HG02852 (cell line): Measurements from ENCODE around the gene CHD5.

Source experiments
- ATAC-seq: cut with Tn5 transposase; IDR thresholded peaks from one replicate; pipeline ENCODE4 v1.9.1; 2021; ENCODE audit warnings: mild to moderate bottlenecking, moderate library complexity; ENCODE audit not compliant: unreplicated experiment

CHD5 gene

GRCh38 chr1:6202256-6202655 lies 22.1 kb upstream of the CHD5 start:
- no peak for ATAC-seq

GRCh38 chr1:6200188-6200809 lies 20.2 kb upstream of the CHD5 start:
- ATAC-seq = no peak

- ATAC-seq = peak; percentile 96
Observed at GRCh38 chr1:6199298-6200187, 19.4 kb upstream of the CHD5 start, which contains the start of gene RPL22. RPL22 (minus strand) TSS chr1:6199595; CDS start chr1:6199573, 22 bp downstream.

- peak; percentile 23 for ATAC-seq
Observed at GRCh38 chr1:6198646-6199297, 18.7 kb upstream of the CHD5 start.

GRCh38 chr1:6197746-6198427 lies 17.8 kb upstream of the CHD5 start:
- ATAC-seq = no peak

GRCh38 chr1:6191968-6192367 lies 11.8 kb upstream of the CHD5 start:
- ATAC-seq = no peak

GRCh38 chr1:6188466-6188865 lies 8.3 kb upstream of the CHD5 start:
- ATAC-seq = no peak

- no peak for ATAC-seq
Observed at GRCh38 chr1:6185635-6186382, 5.7 kb upstream of the CHD5 start.

- ATAC-seq = no peak
Observed at GRCh38 chr1:6185151-6185550, 5.0 kb upstream of the CHD5 start.

- no peak for ATAC-seq
Observed at GRCh38 chr1:6184083-6184783, 4.1 kb upstream of the CHD5 start.

- no peak for ATAC-seq
Observed at GRCh38 chr1:6183520-6183989, 3.4 kb upstream of the CHD5 start.

GRCh38 chr1:6181347-6181770 lies 1.2 kb upstream of the CHD5 start:
- no peak for ATAC-seq

GRCh38 chr1:6180707-6181311 lies 688 bp upstream of the CHD5 start:
- ATAC-seq = no peak

GRCh38 chr1:6179564-6180175 lies 451 bp downstream of the CHD5 start:
- ATAC-seq = no peak

- ATAC-seq = no peak
Observed at GRCh38 chr1:6178751-6179563, 1.2 kb downstream of the CHD5 start.

- ATAC-seq = no peak
Observed at GRCh38 chr1:6177681-6178380, 2.3 kb downstream of the CHD5 start.

- no peak for ATAC-seq
Observed at GRCh38 chr1:6176779-6177178, 3.3 kb downstream of the CHD5 start.
